Epithelial cell of proximal tubule (primary cell): ENCODE data around the gene PTPRD. TPM values are rescaled to one million over a fixed set of nuclear protein-coding genes. Genes with fewer than 3 reads are reported as not detected.

ENCODE experiments used
- DNase-seq: peaks from one replicate; pipeline ENCODE4 v3.0.0-alpha.2; 2011; ENCODE audit warnings: low read depth
- H3K4me3 ChIP-seq: 2 replicates; pipeline ENCODE4 v1.5.1; 2011; ENCODE audit warnings: low read depth, mild to moderate bottlenecking, low read length
- CTCF ChIP-seq: conservative IDR thresholded peaks from 2 replicates; pipeline ENCODE4 v1.5.1; 2012; ENCODE audit warnings: low read depth, mild to moderate bottlenecking, low read length
- total RNA-seq: library from RNA; depleted of rRNA; stranded (reverse); fragments of >200 nt; gene quantifications from 2 replicates; pipeline ENCODE4 v1.2.3, GENCODE V29; 2015

PTPRD gene
- total RNA-seq, 1 donor from 2014 or later = 3.2 TPM

- no peak for DNase-seq
- TF ChIP-seq CTCF = no peak
- H3K4me3 ChIP-seq = no peak overlapping the region
Measured at GRCh38 chr9:8356406-8356805, 2256.4 kb downstream of the PTPRD start.

DNA sequence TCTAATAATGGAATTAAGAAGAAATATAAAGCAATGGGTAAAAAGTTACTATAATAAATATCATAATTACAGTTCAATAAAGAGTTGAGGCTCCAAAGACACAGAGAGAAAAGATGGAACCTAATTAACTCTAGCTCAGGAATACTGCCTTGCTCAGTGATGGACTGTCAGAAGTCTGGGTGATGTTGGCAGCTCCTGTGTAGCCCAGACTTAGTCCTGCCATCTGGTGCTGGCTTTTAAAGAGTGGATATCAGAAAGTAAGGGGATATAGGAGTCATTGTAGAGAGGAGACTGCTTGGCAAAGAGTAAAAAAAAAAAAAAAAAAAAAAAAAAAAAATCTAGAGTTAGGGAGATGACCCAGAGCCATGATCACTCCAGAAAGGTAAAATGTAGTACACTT, 2261.4 kb downstream of the PTPRD start:
- no peak for DNase-seq
- no peak for TF ChIP-seq CTCF
- H3K4me3 ChIP-seq = no peak overlapping the region

DNA sequence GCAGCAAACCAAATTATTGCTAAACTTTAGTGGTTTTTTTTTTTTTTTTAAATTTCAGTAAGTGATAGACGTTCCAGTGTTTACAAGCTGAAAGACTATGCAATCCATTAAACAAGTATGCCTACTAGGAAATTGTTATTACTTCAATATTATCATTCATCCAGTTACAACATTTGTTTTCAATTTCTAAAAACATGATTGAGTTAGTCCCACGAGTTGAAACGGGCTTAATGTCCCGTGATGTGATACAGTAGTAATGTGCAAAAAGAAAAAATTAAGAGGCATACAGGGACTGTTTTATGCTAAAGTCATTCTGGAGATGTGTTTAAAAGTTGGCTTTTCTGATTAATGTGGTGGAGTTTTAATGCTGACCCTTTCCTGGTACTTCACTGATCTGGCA, 2262.9 kb downstream of the PTPRD start:
- DNase-seq = no peak
- no peak overlapping the region for H3K4me3 ChIP-seq
- no peak for TF ChIP-seq CTCF

- DNase-seq = no peak
- no peak for TF ChIP-seq CTCF
- no peak overlapping the region for H3K4me3 ChIP-seq
Measured at GRCh38 chr9:8349376-8349775, 2263.4 kb downstream of the PTPRD start.

DNA sequence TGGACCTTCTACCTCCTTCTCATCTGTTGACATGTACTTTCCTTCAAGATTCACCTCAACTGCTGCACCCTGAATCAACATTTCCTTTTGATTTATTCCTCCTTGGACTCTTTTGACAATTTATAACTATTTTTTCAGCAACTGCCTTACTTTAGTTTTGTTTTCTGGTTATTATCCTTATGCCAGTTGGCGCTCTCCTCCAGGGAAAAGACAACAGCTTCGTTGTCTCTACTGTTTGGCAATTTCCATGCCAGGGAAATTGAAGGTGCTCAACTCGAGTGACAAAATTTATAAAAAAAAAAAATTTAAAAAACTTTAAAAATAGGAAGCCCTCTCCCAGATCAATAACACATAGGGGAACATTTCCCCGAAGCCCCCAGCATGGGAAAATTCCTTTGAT, 2264.0 kb downstream of the PTPRD start:
- no peak for DNase-seq
- H3K4me3 ChIP-seq = no peak overlapping the region
- no peak for TF ChIP-seq CTCF

DNA sequence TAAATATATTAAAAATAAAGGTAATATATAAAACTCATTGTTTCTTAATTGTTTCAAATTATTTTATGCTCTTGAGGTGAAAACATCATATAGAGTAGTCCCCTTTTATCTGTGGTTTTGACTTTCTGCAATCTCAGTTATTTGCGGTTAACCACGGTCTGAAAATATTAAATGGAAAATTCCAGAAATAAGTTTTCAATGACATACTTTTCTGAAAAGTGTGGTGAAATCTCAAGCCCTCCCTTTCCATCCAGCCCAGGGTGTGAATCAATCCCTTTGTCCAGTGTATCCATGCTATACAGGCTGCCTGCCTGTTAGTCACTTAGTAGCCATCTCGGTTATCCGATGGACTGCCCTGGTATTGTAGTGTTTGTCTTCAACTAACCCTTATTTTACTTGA, 2266.5 kb downstream of the PTPRD start:
- TF ChIP-seq CTCF = no peak
- no peak for DNase-seq
- no peak overlapping the region for H3K4me3 ChIP-seq

DNA sequence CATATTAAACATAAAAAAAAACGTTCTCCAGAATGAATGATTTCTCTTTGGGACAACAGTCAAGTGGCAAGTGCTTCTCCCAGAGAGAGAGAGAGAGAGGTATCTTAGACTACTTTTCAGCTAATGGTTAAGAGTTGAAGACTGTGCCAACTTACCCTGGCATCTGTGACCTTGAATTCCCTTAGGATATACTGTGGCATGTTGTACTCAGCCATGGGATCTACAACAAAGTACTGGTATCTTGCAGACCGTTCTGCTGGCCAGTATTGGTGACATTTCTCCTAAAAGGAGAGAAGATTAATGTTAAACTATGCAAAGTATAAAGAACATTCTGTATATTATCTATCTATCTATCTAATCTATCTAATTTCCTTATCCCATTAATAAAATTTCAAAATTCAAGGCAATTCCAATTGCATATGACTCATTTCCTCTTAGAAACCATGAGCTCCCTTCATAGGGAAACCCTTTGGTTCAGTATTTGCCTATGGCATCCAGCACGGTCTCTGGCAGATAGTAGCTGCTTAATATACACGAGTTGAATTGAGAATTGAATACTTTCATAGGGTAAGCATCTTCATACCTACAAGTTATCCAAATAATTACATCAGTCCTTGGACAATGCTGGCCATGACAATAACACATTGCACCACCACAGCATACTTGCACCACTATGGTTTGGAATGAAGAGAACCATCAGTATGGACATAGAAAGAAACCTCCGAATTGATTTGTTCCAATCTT, 2273.9 kb downstream of the PTPRD start:
- DNase-seq = no peak
- no peak overlapping the region for H3K4me3 ChIP-seq
- no peak for TF ChIP-seq CTCF
